ENCODE results near the gene ZNF532. TPM values are rescaled to one million over a fixed set of nuclear protein-coding genes. Genes with fewer than 3 reads are reported as not detected.
A peak's percentile ranks its signal among the peaks of the same experiment; 100 is the strongest.

Gene ZNF532
- total RNA-seq, 2 donors from 2014 or later, result 79.1 to 83.6 TPM

DNA sequence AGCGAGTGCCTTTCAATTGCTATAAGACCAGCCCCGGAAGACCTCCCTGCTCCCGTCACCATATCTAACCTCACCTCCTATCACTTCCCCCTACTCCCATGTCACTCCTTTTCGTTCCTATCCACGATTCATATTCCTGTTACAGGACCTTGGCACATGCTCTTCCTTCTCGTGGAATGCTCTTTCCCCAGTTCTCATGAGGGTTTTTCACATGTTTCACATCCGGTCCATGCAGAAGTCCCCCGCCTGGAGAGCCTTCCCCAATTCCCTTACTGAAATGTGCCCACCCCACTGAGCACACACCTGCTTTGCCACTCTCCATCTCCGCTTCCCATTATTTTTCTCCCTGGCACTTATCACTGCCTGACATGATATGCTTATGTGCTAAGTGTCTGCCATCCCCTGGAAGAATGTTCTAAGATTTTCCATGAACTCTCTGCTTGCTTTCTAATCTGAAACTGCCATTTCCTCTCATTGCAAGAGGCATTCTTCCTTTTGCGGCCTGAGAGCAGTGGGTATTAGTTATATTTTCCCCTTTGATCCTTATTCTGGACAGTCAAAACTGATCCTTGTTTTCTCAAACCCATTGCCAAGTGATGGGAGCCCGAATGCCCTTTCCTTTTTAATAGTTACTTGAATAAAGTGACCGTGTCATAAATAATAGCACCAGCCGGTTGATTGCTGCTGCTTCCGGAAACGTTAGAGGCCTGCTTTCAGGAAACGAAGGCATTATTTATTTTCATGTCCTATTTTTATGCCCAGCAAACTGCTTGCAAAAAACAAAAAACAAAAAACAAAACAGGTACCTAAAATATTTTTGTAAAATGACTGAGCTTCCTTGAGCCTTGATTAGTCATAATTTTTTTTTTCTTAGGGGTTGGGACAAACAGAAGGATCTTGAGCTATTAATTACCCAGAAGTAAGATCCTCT, 127.9 kb downstream of the ZNF532 start:
- intact Hi-C loops (cut with DNase I), result loop anchor here in 1 of 2 donors (10.0 kb wide), 1 partner anchor 52 kb away; no protein-coding TSS in a partner anchor
- DNase-seq (ENCODE audit: low spot score), result no peak

DNA sequence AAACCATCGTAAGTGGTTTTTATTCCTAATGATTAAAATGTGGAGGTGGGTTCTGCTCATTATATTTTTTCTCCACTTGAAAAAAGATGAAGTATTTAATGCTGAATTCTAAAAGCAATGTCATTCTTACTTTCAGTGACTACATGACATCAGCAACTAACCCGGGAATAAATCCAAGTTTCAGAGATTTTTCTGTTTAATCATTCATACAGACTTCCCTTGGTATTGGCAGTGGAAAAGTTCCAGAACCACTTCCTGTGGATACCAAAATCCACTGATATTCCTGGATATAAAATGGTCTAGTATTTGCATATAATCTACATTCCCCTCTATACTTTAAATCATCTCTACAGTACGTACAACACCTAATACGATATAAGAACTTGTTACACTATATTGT, 128.6 kb downstream of the ZNF532 start:
- no peak for DNase-seq (ENCODE audit: low spot score)
- intact Hi-C loops (cut with DNase I), result loop anchor here in 1 of 2 donors (10.0 kb wide), 1 partner anchor 52 kb away; no protein-coding TSS in a partner anchor

DNA sequence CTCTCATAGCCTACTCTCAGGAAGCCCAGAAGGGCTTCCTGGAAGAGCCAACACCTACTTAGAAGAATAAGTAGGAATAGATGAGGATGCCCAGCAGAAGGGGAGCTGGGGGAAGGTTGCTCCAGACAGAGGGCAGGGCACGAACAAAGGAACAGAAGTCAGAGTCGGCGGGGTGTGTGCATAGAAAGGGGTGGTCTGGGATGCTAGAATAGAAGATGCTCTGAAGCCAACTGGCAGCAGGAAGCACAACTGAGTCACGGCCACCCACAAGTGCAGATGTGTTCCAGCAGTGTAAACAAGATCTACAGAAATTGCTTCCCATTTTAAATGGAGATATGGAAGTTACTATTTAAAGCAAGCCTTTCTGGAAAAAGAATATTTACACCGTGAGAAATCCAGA, 131.0 kb downstream of the ZNF532 start:
- no peak for DNase-seq (ENCODE audit: low spot score)
- intact Hi-C loops (cut with DNase I), result loop anchor here (5.0 to 10.0 kb wide), 2 partner anchors 49 to 208 kb away; no protein-coding TSS in a partner anchor

DNA sequence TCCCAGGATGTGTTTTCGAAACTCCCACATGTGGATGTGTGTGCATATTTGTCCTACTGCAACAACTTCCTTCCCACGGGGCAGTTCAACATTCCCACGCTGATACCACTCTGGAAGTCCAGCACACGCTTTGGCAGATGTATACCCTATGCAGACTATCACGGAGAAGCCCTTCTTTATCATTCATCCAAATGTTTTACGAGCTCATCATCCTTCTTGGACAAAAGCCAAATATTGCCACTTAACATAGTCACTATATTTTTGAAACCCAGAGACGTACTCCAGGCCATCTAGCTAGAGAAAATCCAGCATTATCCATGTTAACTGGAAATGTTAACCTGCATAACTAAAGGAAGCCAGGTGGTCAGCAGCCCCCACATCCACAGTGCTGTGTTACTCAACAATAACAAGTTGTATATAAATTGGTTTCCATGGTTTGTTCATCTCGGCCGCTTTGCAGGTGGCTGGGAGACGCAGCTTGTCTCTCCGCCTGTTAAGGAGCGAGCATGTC, 131.5 kb downstream of the ZNF532 start:
- intact Hi-C loops (cut with DNase I), result loop anchor here (5.0 to 10.0 kb wide), 2 partner anchors 49 to 209 kb away; no protein-coding TSS in a partner anchor
- no peak for DNase-seq (ENCODE audit: low spot score)

DNA sequence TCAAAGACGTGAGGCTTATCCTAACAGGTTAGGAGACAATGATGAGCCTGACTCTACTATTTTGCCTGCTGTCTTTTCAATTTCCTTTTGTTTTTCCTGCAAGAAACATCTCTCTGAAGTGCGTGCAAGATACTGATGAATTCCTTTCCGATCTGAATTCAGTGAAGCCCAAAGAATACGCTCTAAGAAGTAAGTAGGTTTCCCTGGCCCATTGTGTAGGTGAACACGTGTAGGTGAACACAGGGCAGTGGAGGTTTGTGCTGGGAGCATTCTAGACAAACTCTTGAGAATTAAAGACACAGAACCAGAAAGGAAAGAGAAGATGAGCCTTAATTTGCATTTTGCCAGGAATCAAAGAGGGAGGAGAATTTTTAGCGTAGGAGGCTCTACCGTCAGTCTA, 132.0 kb downstream of the ZNF532 start:
- intact Hi-C loops (cut with DNase I), result loop anchor here (5.0 to 10.0 kb wide), 2 partner anchors 48 to 209 kb away; no protein-coding TSS in a partner anchor
- DNase-seq (ENCODE audit: low spot score), result no peak

DNA sequence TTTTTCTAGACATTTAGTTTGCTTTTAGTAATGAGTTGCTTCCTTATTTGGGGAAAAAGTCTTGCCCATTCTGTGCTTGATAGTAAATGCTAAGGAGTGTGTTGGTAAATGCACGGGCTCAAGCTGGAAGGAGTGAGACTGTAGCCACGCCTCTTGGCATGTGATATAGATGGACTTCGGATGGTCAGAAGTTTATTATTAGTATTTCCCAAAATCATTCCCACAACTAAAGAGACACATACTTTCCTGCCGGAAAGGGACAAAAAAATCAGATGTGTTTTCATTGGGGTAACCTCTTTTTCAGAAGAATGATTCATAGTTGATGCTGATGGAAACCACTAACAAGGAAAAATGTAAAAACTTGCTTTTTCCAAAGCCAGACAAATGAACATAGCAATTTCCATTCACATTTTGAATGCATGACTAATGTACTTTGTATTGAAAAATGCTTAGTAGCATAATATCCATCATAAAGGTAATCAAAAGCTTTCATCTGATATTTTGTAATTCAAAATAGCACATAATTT, 133.2 kb downstream of the ZNF532 start:
- intact Hi-C loops (cut with DNase I), result loop anchor here (5.0 to 10.0 kb wide), 2 partner anchors 47 to 211 kb away; no protein-coding TSS in a partner anchor
- DNase-seq (ENCODE audit: low spot score), result peak; percentile 87

DNA sequence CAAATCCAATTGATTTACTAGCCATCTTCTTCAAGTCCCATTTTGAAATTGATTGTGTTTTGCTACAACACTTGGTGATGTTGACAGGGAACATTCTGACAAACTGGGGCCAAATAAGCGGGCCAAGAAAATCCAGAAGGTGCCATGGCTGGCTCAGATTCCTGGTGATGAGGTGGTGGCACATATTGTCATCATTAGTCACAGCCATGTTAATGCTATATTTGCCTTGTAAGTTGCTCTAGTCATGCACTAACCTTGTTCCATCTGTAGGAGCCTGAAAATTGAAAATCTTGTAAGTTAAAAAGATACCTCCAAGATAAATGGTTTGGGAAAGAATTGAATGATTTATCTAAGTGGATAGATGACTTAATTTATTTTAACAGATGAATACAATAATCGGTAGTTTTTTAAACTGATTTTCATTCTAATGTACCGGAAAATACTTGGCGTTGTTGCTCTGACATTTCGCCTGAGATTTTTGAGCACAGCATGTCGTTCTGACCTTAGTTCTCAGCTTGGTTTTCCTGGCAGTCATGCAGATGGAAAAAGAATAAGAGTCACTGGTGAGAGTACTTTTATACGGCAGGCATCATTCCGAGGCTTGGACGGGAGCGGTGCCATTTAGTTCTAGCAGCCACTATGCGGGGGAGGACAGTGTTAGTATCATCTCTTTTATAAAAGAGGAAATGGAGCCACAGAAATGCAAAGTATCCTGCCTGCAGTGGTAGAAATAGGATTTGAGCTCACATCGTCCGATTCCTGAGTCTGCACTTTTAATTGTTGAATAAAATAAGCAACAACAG, 133.9 kb downstream of the ZNF532 start:
- intact Hi-C loops (cut with DNase I), result loop anchor here (5.0 to 10.0 kb wide), 2 partner anchors 46 to 211 kb away; no protein-coding TSS in a partner anchor
- peak; percentile 94 for DNase-seq (ENCODE audit: low spot score)

DNA sequence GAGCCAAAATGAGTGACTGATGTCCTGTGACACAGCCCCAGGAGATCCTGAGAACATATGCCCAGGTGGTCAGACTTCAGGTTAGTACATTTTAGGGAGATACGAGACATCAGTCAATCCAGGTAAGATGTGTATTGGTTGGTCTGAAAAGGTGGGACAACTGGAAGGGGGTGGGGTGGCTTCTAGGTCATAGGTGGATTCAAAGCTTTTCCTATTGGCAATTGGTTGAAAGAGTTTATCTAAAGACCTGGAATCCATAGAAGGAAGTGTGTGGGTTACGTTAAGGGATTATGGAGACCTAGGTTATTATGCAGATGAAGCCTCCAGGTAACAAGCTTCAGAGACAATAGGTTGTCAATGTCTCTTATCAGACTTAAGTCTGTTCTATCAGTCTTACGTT, 136.5 kb downstream of the ZNF532 start:
- intact Hi-C loops (cut with DNase I), result no loop called here
- no peak for DNase-seq (ENCODE audit: low spot score)

DNA sequence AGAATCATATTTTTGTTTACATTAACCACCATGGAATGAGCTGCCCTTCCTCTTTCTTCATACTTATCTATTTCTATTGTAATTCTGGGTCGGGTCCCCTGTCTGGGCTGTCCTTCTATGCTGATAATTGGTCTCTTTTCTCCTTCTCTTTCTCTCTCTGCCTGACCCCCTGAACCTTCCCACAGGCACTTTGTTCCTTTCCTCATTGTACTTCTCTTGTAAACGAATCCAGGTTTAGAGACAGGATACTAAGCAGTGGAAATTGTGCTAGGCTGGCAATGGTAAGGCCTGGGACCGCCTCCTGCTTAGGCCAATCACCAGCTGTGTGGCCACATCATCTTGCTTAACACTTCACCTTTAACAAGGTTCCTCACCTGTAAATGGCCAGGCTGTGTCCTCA, 137.0 kb downstream of the ZNF532 start:
- DNase-seq (ENCODE audit: low spot score), result no peak
- intact Hi-C loops (cut with DNase I), result no loop called here

DNA sequence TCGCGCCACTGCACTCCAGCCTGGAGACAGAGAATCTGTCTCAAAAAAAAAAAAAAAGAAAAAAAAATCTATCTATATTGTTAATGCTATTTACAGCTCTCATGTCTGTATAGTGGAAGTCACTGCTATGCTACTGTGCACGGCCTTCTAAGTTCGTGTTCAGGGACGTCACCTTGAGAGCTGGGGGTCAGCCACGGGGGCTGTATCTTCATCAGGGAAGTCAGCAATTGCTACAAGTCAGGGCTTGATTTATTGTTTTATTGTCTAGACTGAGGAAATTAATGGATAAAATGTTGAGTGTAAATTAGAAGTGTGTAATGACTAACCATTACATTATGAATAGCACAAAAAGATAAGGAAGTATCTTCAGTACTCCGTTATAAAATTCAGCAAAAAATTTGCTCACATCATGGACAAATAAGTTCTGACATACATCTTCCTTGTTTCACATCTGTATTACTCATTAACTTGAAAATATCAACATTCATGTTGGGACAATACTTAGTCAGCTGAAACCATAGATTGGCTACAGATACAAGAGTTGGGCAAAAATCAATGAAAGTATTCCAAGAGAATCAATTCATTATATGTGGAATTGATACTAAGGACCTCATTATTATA, 138.4 kb downstream of the ZNF532 start:
- no peak for DNase-seq (ENCODE audit: low spot score)
- intact Hi-C loops (cut with DNase I), result no loop called here

DNA sequence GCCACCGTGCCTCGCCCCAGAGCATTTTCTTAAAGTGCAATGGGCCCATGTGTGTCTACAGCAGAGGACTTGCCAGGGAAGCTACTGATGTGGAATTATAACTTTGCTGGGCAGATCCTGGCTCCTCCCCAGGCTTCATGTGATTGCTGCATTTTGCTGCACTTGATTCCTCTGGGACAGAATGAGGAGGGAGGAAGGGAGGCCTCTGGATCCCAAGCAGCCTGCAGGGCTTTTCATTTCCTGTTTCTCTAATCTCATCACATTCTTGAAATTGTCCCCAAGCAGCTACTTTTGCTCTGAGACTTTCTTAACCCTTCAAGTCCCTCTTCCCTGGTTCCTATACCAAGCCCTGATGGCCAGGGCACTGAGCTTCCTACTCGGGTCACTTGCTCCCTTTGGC, 140.6 kb downstream of the ZNF532 start:
- no peak for DNase-seq (ENCODE audit: low spot score)
- intact Hi-C loops (cut with DNase I), result loop anchor here in 1 of 2 donors (5.0 kb wide), 1 partner anchor 37 kb away; no protein-coding TSS in a partner anchor

DNA sequence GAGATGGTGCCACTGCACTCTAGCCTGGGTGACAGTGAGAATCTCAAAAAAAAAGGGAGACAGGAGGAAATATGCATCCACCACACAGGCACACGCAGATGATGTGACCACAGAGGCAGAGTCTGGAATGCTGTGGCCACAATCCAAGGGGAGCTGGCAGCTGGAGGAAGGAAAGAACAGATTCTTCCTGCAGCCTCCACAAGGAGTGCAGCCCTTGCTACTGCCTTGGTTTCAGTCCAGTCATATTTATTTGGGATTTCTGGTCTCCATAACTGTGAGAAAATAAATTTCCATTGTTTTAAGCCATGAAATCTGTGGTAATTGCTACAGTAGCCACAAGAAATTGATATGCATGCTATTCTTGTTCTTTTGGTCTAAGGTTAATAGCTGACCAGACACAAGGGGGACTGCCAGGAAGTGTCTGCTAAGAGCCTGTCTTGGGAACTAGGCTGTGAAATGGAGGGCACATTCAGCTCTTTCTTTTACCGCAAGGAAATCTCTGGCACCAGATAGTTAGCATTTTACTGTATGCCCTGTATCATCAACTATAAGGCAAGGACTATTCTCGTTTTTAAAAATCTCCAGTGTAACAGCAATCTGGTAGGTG, 141.9 kb downstream of the ZNF532 start:
- intact Hi-C loops (cut with DNase I), result loop anchor here in 1 of 2 donors (5.0 kb wide), 1 partner anchor 36 kb away; no protein-coding TSS in a partner anchor
- DNase-seq (ENCODE audit: low spot score), result no peak

DNA sequence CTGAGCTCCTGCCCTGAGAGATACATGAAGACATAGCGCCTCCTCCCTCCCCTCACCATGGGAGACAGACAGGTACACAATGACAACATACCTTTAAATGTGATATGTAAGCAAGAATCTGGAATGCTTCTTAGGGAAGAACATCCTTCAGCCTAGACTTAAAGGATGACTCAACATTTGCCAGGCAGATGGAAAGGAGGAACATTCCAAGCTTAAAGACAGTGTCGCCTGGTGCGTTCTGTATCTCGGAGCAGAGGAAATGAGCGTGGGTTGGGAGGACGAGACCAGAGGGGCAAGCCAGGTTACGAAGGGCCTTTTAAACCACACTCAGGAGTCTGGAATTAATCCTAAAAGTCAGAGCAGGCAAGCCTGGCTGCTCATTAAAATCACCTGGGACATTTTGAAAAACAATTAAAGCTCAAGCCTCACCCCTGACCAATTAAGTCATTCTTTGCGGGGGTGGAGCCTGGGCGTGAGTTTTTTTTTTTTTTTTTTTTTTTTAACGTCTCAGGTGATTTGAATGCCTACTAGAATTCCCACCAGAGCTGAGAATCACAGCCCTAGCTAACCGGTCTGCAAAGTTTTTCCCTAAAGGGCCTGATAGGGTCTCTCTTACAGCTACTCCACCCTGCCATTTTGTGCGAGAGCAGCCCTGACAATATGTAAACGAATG, 143.8 kb downstream of the ZNF532 start:
- DNase-seq (ENCODE audit: low spot score), result no peak
- intact Hi-C loops (cut with DNase I), result loop anchor here in 1 of 2 donors (5.0 kb wide), 1 partner anchor 34 kb away; no protein-coding TSS in a partner anchor

DNA sequence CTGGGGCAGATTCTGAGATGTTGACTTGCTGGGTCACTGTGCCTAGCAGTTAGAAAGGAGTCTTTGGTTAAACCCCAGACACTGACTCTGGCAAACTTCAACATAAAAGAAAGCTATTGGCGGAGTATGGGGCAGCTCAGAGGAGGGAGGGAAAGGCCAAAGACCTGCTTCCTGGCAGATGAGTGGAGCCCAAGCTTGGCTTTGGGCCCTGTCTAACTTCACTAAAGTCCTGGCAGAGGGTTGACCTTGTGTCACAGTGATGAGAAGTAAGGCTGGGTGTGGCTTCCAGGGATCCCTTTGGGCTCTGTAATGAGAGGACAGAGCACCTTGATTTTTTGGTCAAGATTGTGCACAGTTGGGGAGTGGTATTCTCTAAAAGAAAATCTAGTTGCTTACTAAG, 145.2 kb downstream of the ZNF532 start:
- DNase-seq (ENCODE audit: low spot score), result no peak
- intact Hi-C loops (cut with DNase I), result loop anchor here in 1 of 2 donors (5.0 kb wide), 1 partner anchor 32 kb away; no protein-coding TSS in a partner anchor

DNA sequence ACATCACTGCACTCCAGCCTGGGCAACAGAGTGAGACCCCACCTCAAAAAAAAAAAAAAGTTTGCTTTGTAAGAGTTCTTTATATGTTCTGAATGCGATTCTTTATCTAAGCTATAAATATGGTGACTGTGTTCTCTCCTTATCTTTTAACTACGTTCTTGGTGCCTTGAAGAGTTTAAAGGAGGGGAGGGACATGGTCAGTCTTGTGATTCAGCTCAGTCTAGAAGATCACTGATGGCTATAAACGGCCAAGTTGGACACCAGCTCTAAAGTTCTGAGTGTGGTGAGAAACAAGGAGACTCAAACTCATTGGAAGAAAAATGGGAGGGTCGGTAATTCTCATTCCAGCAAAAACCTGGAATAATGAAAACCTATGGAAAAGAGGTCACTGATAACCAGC, 146.6 kb downstream of the ZNF532 start:
- intact Hi-C loops (cut with DNase I), result no loop called here

DNA sequence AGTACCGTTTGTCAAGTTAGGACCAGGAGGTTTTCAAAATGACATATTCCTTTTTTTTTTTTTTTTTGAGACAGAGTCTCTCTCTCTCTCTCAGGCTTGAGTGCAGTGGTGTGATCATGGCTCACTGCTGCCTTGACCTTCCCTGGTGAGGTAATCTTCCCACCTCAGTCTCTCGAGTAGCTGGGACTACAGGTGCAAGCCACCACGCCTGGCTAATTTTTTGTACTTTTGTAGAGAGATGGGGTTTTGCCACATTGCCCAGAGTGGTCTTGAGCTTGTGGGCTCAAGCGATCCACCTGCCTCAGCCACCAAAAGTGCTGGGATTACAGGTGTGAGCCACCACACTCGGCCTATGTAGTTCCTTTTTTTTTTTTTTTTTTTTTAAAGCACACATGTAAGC, 147.1 kb downstream of the ZNF532 start:
- no peak for DNase-seq (ENCODE audit: low spot score)
- intact Hi-C loops (cut with DNase I), result no loop called here

More for the DNA sequence above, 146.6 kb downstream of the ZNF532 start:
- no peak for DNase-seq (ENCODE audit: low spot score)

DNA sequence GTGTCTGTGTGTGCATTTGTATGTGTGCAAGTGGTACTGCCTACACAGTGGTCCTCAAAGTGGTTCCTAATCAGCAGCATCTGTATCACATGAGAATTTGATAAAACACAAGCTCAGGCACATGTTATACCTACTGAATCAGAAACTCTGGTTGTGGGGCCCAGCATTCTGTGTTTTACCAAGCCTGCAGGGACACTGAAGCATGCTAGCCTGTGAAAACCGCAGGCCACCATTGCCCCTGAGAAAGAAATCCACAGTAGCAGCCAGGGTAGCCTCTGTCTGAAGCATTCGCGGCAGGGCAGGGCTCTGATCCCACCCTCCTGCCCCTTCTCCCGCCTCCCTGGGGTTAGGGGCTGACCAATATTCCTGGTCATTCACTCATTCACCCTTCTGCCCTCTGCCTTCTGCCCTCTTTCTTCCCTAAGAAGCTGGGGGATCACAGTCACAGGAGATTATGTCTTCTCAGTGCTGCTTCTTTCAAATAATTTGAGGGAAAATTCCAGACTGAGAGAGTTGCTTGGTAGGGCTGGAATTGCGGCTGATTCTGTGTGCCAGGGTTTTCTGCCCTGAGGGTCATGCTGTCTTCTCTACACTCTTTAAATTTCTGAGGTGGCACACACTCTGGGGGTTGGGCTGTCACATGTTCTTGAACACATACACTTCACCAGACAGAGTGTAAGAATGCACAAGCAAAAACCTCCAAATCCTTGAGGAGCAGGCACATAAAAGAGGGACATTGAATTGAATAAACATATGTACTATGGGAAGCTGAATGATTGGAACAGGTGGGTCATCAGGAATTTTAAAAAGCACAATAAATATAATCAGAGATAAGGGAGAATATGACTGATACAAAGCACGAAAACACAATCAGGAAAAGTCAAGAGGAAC, 148.4 kb downstream of the ZNF532 start:
- intact Hi-C loops (cut with DNase I), result no loop called here
- DNase-seq (ENCODE audit: low spot score), result no peak

Measured in posterior vena cava (tissue), 2 donors.